Ascending aorta (tissue), 2 donors: Measurements from ENCODE around the gene PITPNM3. TPM values are rescaled to one million over a fixed set of nuclear protein-coding genes. Genes with fewer than 3 reads are reported as not detected.

Experiments used
- DNase-seq, 2 donors: peaks; one replicate each; pipeline ENCODE4 v3.0.0-alpha.2; 2019; ENCODE audit warnings: low spot score in 2 of 2
- H3K27ac ChIP-seq, 2 donors: fragments of 200-600 bp; sonication (generic); one replicate each; pipeline ENCODE4 v1.5.1; 2016 to 2017; ENCODE audit warnings: mild to moderate bottlenecking in 1 of 2
- H3K27me3 ChIP-seq: fragments of 200-600 bp; sonication (generic); one replicate; pipeline ENCODE4 v1.5.1; 2017
- H3K36me3 ChIP-seq, 2 donors: fragments of 200-600 bp; sonication (generic); one replicate each; pipeline ENCODE4 v1.5.1; 2016
- H3K4me1 ChIP-seq, 2 donors: fragments of 200-600 bp; sonication (generic); one replicate each; pipeline ENCODE4 v1.5.1; 2016 to 2017; ENCODE audit warnings: mild to moderate bottlenecking in 1 of 2
- H3K4me3 ChIP-seq, 2 donors: fragments of 200-600 bp; sonication (generic); one replicate each; pipeline ENCODE4 v1.5.1; 2016 to 2017; ENCODE audit warnings: mild to moderate bottlenecking in 1 of 2
- H3K9me3 ChIP-seq, 2 donors: fragments of 200-600 bp; sonication (generic); one replicate each; pipeline ENCODE4 v1.5.1; 2016
- CTCF ChIP-seq, 3 experiments: fragments of 200-600 bp in 2 of 3; fragments of 450-650 bp in 1 of 3; sonication (generic) in 2 of 3; IDR thresholded peaks; one replicate each; pipeline ENCODE4 v1.5.1; 2016 to 2019; ENCODE audit warnings: antibody characterized with exemption in 3 of 3, mild to moderate bottlenecking in 1 of 3, moderate library complexity in 1 of 3
- intact Hi-C: fragments of 100-400 bp; cut with DNase I; formaldehyde crosslinking; loops from one replicate; pipeline ENCODE4 v1.15.1; 2023
- total RNA-seq: library from RNA; depleted of rRNA; stranded (reverse); fragments of >200 nt; gene quantifications from one replicate; pipeline ENCODE4 v1.1.0, GENCODE V29; 2016

PITPNM3 gene
- total RNA-seq, 1 donor from 2014 or later = 10.4 TPM

- no peak for TF ChIP-seq CTCF (IDR thresholded peaks at IDR 0.05)
- no peak for DNase-seq
- no peak overlapping the region for H3K4me3 ChIP-seq
- H3K27ac ChIP-seq = no peak overlapping the region
- intact Hi-C loops = no loop called here
- peaks cover 0 to 6% of the 10 kb centered on the region in 2 donors for H3K4me1 ChIP-seq
- H3K9me3 ChIP-seq = no peaks in the 10 kb centered on the region
- H3K27me3 ChIP-seq = no peaks in the 10 kb centered on the region
- H3K36me3 ChIP-seq = no peaks in the 10 kb centered on the region
Measured at GRCh38 chr17:6560496-6560895, 4.1 kb upstream of the PITPNM3 start.

GRCh38 chr17:6559753-6560215 lies 3.4 kb upstream of the PITPNM3 start:
- Histone ChIP-seq H3K27me3 (no peaks in the 10 kb centered on the region), H3K9me3 (no peaks in the 10 kb centered on the region), H3K4me1 (peaks cover 0 to 13% of the 10 kb centered on the region in 2 donors), H3K36me3 (no peaks in the 10 kb centered on the region), H3K27ac (no peak overlapping the region), H3K4me3 (no peak overlapping the region)
- no peak for TF ChIP-seq CTCF (IDR thresholded peaks at IDR 0.05)
- no peak for DNase-seq
- intact Hi-C loops = no loop called here

- no peak overlapping the region for H3K4me3 ChIP-seq
- TF ChIP-seq CTCF (IDR thresholded peaks at IDR 0.05) = no peak
- peaks cover 0 to 13% of the 10 kb centered on the region in 2 donors for H3K4me1 ChIP-seq
- H3K36me3 ChIP-seq = no peaks in the 10 kb centered on the region
- H3K27ac ChIP-seq = no peak overlapping the region
- DNase-seq = no peak
- H3K27me3 ChIP-seq = no peaks in the 10 kb centered on the region
- no peaks in the 10 kb centered on the region for H3K9me3 ChIP-seq
- intact Hi-C loops = no loop called here
Measured at GRCh38 chr17:6558932-6559752, 2.8 kb upstream of the PITPNM3 start.

- Histone ChIP-seq H3K36me3 (no peaks in the 10 kb centered on the region), H3K4me1 (peaks cover 0 to 13% of the 10 kb centered on the region in 2 donors), H3K4me3 (no peak overlapping the region), H3K27ac (no peak overlapping the region), H3K27me3 (no peaks in the 10 kb centered on the region), H3K9me3 (no peaks in the 10 kb centered on the region)
- intact Hi-C loops = no loop called here
- no peak for DNase-seq
- TF ChIP-seq CTCF (IDR thresholded peaks at IDR 0.05) = no peak
Measured at GRCh38 chr17:6558276-6558675, 1.9 kb upstream of the PITPNM3 start.

GRCh38 chr17:6557040-6557438 lies 684 bp upstream of the PITPNM3 start:
- no peak for TF ChIP-seq CTCF (IDR thresholded peaks at IDR 0.05)
- Histone ChIP-seq H3K9me3 (no peaks in the 10 kb centered on the region), H3K4me1 (peaks cover 0 to 13% of the 10 kb centered on the region in 2 donors), H3K27me3 (no peaks in the 10 kb centered on the region), H3K27ac (no peak overlapping the region), H3K36me3 (no peaks in the 10 kb centered on the region), H3K4me3 (peak overlapping the region; percentile 63 to 83)
- DNase-seq = no peak
- intact Hi-C loops = no loop called here
